Brain microvascular endothelial cell (primary cell): ENCODE measurements around the gene RWDD1.

ENCODE experiments used
- DNase-seq: peaks from one replicate; pipeline ENCODE4 v3.0.0-alpha.2; 2020
- H3K27ac ChIP-seq: fragments of 250-450 bp; sonication (Bioruptor Pico); 2 replicates; pipeline ENCODE4 v1.5.1; 2020; ENCODE audit warnings: mild to moderate bottlenecking, moderate library complexity
- H3K27me3 ChIP-seq: fragments of 250-450 bp; sonication (Bioruptor Pico); replicated peaks from 2 replicates; pipeline ENCODE4 v1.5.1; 2020; ENCODE audit warnings: mild to moderate bottlenecking
- H3K36me3 ChIP-seq: fragments of 250-450 bp; sonication (Bioruptor Pico); replicated peaks from 2 replicates; pipeline ENCODE4 v1.5.1; 2020; ENCODE audit warnings: mild to moderate bottlenecking
- H3K4me3 ChIP-seq: 2 replicates; pipeline ENCODE4 v1.5.1; 2011; ENCODE audit warnings: low read depth, mild to moderate bottlenecking, control low read depth, low read length, moderate library complexity
- in situ Hi-C: cut with HindIII; loops from 2 replicates; pipeline ENCODE4 v1.10.0; 2017; ENCODE audit warnings: low sequenced_read_pairs, low pct_ligation_motif_present
- TF ChIP-seq, protein P1 (sequence below): IDR thresholded peaks from 2 replicates; pipeline ENCODE4 v1.5.1; 2011; ENCODE audit warnings: low read depth, mild to moderate bottlenecking, moderate library complexity, low read length, control low read depth, inconsistent platforms; ENCODE audit errors: missing control alignments

RWDD1 gene

DNA sequence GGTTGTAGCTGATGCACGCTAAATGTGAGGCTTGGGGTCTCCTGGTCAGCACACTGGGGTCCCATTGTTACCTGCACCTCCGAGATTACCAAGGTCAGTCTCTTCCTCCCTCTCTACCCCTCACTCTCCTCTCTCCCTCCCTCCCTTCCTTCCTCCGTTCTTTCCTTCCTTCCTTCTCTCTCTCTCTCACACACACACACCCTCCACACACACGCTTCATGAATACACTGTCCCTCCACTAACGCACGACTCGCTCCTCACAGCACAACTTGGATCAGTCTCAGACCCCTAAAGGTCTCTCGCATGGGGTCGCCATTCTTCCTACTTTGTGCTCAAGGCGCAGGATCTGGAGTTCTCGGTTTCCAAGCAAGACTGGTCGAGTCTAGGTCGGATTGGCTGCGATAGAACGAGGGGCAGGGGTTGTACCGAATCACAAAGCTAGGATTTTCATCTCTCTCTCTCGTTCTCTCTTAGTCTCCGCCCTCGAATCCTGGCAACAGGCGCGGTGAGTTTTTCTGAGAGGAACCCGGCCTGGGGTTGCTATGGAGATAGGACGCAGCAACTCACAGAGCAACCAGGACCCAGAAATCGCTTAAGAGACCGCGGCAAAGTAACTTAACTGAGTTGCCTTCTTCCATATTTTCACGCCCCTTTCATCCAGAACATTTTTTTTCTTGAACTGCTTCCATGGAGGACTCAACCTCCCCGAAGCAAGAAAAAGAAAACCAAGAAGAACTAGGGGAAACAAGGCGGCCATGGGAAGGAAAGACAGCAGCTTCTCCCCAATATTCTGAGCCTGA, 44.8 kb downstream of the RWDD1 start, which contains the start of gene RSPH4A:
Gene RSPH4A (plus strand): TSS at position 543 of the 800 bp plus-strand sequence. CDS start 145 bp downstream, at position 688.
- H3K4me3 ChIP-seq: peak within 1 kb of the TSS; percentile 69
- peak; percentile 98 for DNase-seq
- H3K27ac ChIP-seq: no peak within 1 kb of the TSS
- no peaks in the 10 kb centered on the region for H3K27me3 ChIP-seq
- in situ Hi-C loops: no loop called here
- TF ChIP-seq, protein P1, sequence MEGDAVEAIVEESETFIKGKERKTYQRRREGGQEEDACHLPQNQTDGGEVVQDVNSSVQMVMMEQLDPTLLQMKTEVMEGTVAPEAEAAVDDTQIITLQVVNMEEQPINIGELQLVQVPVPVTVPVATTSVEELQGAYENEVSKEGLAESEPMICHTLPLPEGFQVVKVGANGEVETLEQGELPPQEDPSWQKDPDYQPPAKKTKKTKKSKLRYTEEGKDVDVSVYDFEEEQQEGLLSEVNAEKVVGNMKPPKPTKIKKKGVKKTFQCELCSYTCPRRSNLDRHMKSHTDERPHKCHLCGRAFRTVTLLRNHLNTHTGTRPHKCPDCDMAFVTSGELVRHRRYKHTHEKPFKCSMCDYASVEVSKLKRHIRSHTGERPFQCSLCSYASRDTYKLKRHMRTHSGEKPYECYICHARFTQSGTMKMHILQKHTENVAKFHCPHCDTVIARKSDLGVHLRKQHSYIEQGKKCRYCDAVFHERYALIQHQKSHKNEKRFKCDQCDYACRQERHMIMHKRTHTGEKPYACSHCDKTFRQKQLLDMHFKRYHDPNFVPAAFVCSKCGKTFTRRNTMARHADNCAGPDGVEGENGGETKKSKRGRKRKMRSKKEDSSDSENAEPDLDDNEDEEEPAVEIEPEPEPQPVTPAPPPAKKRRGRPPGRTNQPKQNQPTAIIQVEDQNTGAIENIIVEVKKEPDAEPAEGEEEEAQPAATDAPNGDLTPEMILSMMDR: peak; percentile 39
- no peaks in the 10 kb centered on the region for H3K36me3 ChIP-seq

DNA sequence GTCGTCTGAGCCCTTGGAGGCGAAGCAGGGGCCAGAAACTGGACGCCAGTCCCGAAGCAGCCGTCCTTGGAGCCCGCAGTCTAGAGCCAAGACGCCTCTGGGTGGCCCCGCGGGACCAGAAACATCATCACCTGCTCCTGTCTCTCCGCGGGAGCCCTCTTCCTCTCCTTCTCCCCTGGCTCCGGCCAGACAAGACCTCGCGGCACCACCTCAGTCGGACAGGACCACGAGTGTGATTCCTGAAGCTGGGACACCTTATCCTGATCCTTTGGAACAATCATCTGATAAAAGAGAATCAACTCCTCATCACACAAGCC, 45.4 kb downstream of the RWDD1 start:
- H3K4me3 ChIP-seq: peak overlapping the region; percentile 69
- no peaks in the 10 kb centered on the region for H3K36me3 ChIP-seq
- no peak for DNase-seq
- TF ChIP-seq, protein P1: no peak
- no peaks in the 10 kb centered on the region for H3K27me3 ChIP-seq
- in situ Hi-C loops: no loop called here
- no peak overlapping the region for H3K27ac ChIP-seq

- no peak for DNase-seq
- TF ChIP-seq, protein P1: no peak
- Histone ChIP-seq H3K27me3 (no peaks in the 10 kb centered on the region), H3K27ac (no peak overlapping the region), H3K4me3 (no peak overlapping the region), H3K36me3 (no peaks in the 10 kb centered on the region)
- in situ Hi-C loops: no loop called here
These were observed 52.9 kb downstream of the RWDD1 start for GRCh38 chr6:116624036-116624805.

DNA sequence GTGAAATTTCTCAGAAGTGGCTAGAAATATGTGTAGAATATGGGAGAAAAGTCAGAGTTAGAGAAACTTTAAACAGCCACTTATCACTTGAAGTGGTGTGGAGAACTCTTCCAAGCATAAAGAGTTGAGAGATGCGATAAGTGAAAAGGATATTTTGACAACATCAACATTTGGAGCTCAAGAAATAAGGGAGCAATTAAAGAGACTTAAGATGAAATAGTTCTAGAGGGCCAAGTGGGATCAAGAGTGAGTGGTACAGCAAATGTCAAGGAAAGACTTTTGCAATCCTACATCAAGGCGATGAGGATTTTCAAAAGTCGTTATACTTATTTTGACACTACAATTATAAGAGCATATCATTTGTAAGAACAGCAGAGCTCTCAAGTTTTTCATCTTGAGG, 54.6 kb downstream of the RWDD1 start:
- Histone ChIP-seq H3K36me3 (no peaks in the 10 kb centered on the region), H3K27ac (no peak overlapping the region), H3K4me3 (no peak overlapping the region), H3K27me3 (no peaks in the 10 kb centered on the region)
- no peak for DNase-seq
- TF ChIP-seq, protein P1: no peak
- in situ Hi-C loops: no loop called here

- DNase-seq: no peak
- Histone ChIP-seq H3K27me3 (no peaks in the 10 kb centered on the region), H3K27ac (no peak overlapping the region), H3K4me3 (no peak overlapping the region), H3K36me3 (peaks cover 2% of the 10 kb centered on the region)
- in situ Hi-C loops: no loop called here
- TF ChIP-seq, protein P1: no peak
These were observed 58.3 kb downstream of the RWDD1 start for GRCh38 chr6:116629563-116629981.
